CD14-positive monocyte (primary cell): ENCODE results near the gene SPON1. TPM values are rescaled to one million over a fixed set of nuclear protein-coding genes. Genes with fewer than 3 reads are reported as not detected.

Experiments
- DNase-seq, 3 donors: peaks; one replicate each; pipeline ENCODE4 v3.0.0-alpha.2; 2011 to 2022
- H2AFZ ChIP-seq: 2 replicates; pipeline ENCODE4 v1.6.0; 2012; ENCODE audit warnings: mild to moderate bottlenecking, low read depth, low read length, inconsistent platforms; ENCODE audit not compliant: insufficient read depth, poor library complexity, severe bottlenecking
- H3K27ac ChIP-seq, 2 donors: 1 replicate in 1 of 2; 2 replicates in 1 of 2; pipeline ENCODE4 v1.5.1; 2012 to 2013; ENCODE audit warnings: low read length in 2 of 2, control low read depth in 1 of 2, inconsistent platforms in 1 of 2, low read depth in 1 of 2, mild to moderate bottlenecking in 1 of 2
- H3K27me3 ChIP-seq, 2 donors: one replicate each; pipeline versions ENCODE4 v1.6.0 to v1.6.1; 2011 to 2013; ENCODE audit warnings: low read length in 2 of 2; ENCODE audit not compliant: control insufficient read depth in 2 of 2, insufficient read depth in 2 of 2
- H3K36me3 ChIP-seq, 2 donors: replicated peaks in 1 of 2; 1 replicate in 1 of 2; 2 replicates in 1 of 2; pipeline versions ENCODE4 v1.5.1 to v1.6.1; 2012 to 2013; ENCODE audit warnings: low read length in 2 of 2, control low read depth in 1 of 2, inconsistent platforms in 1 of 2, mild to moderate bottlenecking in 1 of 2; ENCODE audit not compliant: insufficient read depth in 2 of 2, control insufficient read depth in 1 of 2
- H3K4me1 ChIP-seq, 2 donors: 1 replicate in 1 of 2; 2 replicates in 1 of 2; pipeline versions ENCODE4 v1.5.1 to v1.6.1; 2012 to 2013; ENCODE audit warnings: low read length in 2 of 2, control low read depth in 1 of 2, inconsistent platforms in 1 of 2, mild to moderate bottlenecking in 1 of 2, moderate library complexity in 1 of 2; ENCODE audit not compliant: insufficient read depth in 2 of 2, control insufficient read depth in 1 of 2
- H3K4me2 ChIP-seq: replicated peaks from 2 replicates; pipeline ENCODE3; 2012; ENCODE audit warnings: low read length, moderate library complexity, mild to moderate bottlenecking; ENCODE audit not compliant: poor library complexity, severe bottlenecking; ENCODE audit errors: extremely low read depth
- H3K4me3 ChIP-seq, 3 experiments: fragments of 200-600 bp in 1 of 3; sonication (generic) in 1 of 3; replicated peaks in 1 of 3; 1 replicate in 2 of 3; 2 replicates in 1 of 3; pipeline ENCODE4 v1.5.1; 2011 to 2013; ENCODE audit warnings: low read length in 3 of 3, mild to moderate bottlenecking in 3 of 3, control low read depth in 2 of 3, low read depth in 2 of 3, inconsistent platforms in 1 of 3, moderate library complexity in 1 of 3
- H3K79me2 ChIP-seq: 2 replicates; pipeline ENCODE4 v1.6.0; 2012; ENCODE audit warnings: mild to moderate bottlenecking, control low read depth, inconsistent platforms, low read length, moderate library complexity; ENCODE audit not compliant: insufficient read depth
- H3K9ac ChIP-seq: 2 replicates; pipeline ENCODE4 v1.6.0; 2017; ENCODE audit warnings: low read length, mild to moderate bottlenecking; ENCODE audit not compliant: insufficient read depth, poor library complexity, severe bottlenecking
- H3K9me3 ChIP-seq, 2 donors: replicated peaks in 1 of 2; 1 replicate in 1 of 2; 2 replicates in 1 of 2; pipeline versions ENCODE4 v1.5.1 to v1.6.1; 2012 to 2013; ENCODE audit warnings: low read length in 2 of 2, control low read depth in 1 of 2; ENCODE audit not compliant: control insufficient read depth in 1 of 2, insufficient read depth in 1 of 2
- H4K20me1 ChIP-seq: 2 replicates; pipeline ENCODE4 v1.6.0; 2012; ENCODE audit warnings: mild to moderate bottlenecking, low read length, control low read depth, moderate library complexity; ENCODE audit not compliant: insufficient read depth
- H3K27ac Mint-ChIP-seq, 7 donors: one replicate each; pipeline ENCODE4 v1.8.0; 2020; ENCODE audit warnings: mild to moderate bottlenecking in 7 of 7, mixed read lengths in 7 of 7, moderate library complexity in 6 of 7, inconsistent platforms in 2 of 7
- H3K27me3 Mint-ChIP-seq, 3 donors: one replicate each; pipeline ENCODE4 v1.8.0; 2021 to 2022; ENCODE audit warnings: low read depth in 3 of 3, mild to moderate bottlenecking in 3 of 3, mixed read lengths in 3 of 3, moderate library complexity in 3 of 3, inconsistent platforms in 1 of 3
- H3K36me3 Mint-ChIP-seq, 2 donors: one replicate each; pipeline ENCODE4 v1.8.0; 2020; ENCODE audit warnings: mixed read lengths in 2 of 2, inconsistent platforms in 1 of 2, mild to moderate bottlenecking in 1 of 2
- H3K4me1 Mint-ChIP-seq: one replicate; pipeline ENCODE4 v1.8.0; 2020; ENCODE audit warnings: mild to moderate bottlenecking, mixed read lengths
- H3K4me3 Mint-ChIP-seq, 2 donors: one replicate each; pipeline ENCODE4 v1.8.0; 2020; ENCODE audit warnings: mild to moderate bottlenecking in 2 of 2, mixed read lengths in 2 of 2, moderate library complexity in 1 of 2
- H3K9me3 Mint-ChIP-seq, 7 donors: one replicate each; pipeline ENCODE4 v1.8.0; 2020 to 2022; ENCODE audit warnings: mixed read lengths in 7 of 7, mild to moderate bottlenecking in 6 of 7, moderate library complexity in 6 of 7, inconsistent platforms in 2 of 7
- CTCF ChIP-seq: fragments of 200-600 bp; IDR thresholded peaks from one replicate; pipeline ENCODE4 v1.8.0; 2022; ENCODE audit warnings: antibody characterized with exemption, mild to moderate bottlenecking
- WGBS: methylation state at CpG from one replicate; pipeline ENCODE4 v1.1.5; 2013; ENCODE audit warnings: missing lambda C conversion rate; ENCODE audit not compliant: insufficient coverage; 5-methylcytosine and 5-hydroxymethylcytosine counted together
- intact Hi-C, 2 donors: fragments of 100-400 bp; cut with micrococcal nuclease; formaldehyde crosslinking; loops; one replicate each; pipeline versions ENCODE4 v1.15.0 to v1.15.1; 2023
- polyA plus RNA-seq, 3 donors: library from polyadenylated mRNA; depleted of rRNA in 1 of 3; unstranded in 2 of 3; stranded (reverse) in 1 of 3; fragments of 300-500 nt in 2 of 3; fragments of >200 nt in 1 of 3; fragmentation: Illumina TruSeq in 2 of 3; gene quantifications; 1 replicate in 2 of 3; 2 replicates in 1 of 3; pipeline ENCODE4 v1.2.3, GENCODE V29; 2012 to 2021

Gene SPON1
- polyA plus RNA-seq, 3 donors, result not detected

- no peak overlapping the region for H3K4me3 Mint-ChIP-seq
- no peak overlapping the region for H3K4me3 ChIP-seq
- no peak overlapping the region for H3K4me2 ChIP-seq
- no peaks in the 10 kb centered on the region for H3K36me3 Mint-ChIP-seq
- H2AFZ ChIP-seq, result no peak overlapping the region
- H3K36me3 ChIP-seq, result no peaks in the 10 kb centered on the region
- peaks cover 3 to 5% of the 10 kb centered on the region in 2 donors for H3K27me3 ChIP-seq
- WGBS, result no CpG with 5 or more reads among the region's 1 CpG
- intact Hi-C loops, result no loop called here
- peaks cover 13% of the 10 kb centered on the region for H3K4me1 Mint-ChIP-seq
- peaks cover 12 to 18% (median 15%) of the 10 kb centered on the region in 3 donors for H3K27me3 Mint-ChIP-seq
- no peaks in the 10 kb centered on the region for H3K9me3 ChIP-seq
- peaks cover 0 to 1% (median 0%) of the 10 kb centered on the region in 7 donors for H3K9me3 Mint-ChIP-seq
- no peaks in the 10 kb centered on the region for H3K79me2 ChIP-seq
- H3K9ac ChIP-seq, result no peak overlapping the region
- H3K27ac Mint-ChIP-seq, result no peak overlapping the region
- no peak for TF ChIP-seq CTCF
- no peak for DNase-seq
- peaks cover 12 to 15% of the 10 kb centered on the region in 2 donors for H3K4me1 ChIP-seq
- no peaks in the 10 kb centered on the region for H4K20me1 ChIP-seq
- H3K27ac ChIP-seq, result no peak overlapping the region
Measured at GRCh38 chr11:14266622-14267021, 304.1 kb downstream of the SPON1 start.

DNA sequence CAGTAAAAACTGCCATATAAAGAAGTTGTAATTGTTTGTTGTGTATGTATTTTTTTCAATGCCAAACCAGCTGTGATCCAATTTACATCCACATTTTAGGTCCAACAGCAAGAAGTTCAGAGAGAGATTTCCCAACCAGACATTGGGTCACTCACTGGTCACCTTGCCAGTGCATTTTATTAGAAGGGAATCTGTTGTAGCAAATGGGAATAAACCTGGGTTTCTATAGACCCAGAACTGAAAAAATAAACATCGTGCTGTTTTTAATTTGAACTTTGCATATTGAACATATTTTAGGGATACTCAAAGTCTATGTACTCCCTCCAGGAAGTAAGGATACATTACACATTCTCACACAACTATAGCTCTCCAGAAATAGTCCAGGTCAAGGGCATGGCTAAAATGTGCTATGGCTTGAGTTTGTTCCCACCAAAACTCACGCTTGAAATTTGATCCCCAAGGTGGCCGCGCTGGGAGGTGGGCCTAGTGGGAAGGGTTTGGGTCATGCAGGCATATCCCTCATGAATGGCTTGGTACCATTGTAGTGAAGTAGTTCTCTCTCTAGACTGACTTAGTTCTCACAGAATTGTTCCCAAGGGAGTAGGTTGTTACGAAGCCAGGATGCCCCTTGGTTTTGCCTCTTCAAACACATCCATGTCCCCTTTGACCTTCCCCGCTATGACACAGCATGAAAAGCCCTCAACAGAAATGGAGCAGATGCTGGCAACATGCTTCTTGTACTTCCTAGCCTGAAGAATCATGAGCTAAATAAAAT, 305.5 kb downstream of the SPON1 start:
- H3K4me1 Mint-ChIP-seq, result peaks cover 21% of the 10 kb centered on the region
- H3K27me3 Mint-ChIP-seq, result peaks cover 13 to 21% (median 13%) of the 10 kb centered on the region in 3 donors
- no peak for TF ChIP-seq CTCF
- H2AFZ ChIP-seq, result no peak overlapping the region
- H3K9me3 ChIP-seq, result no peaks in the 10 kb centered on the region
- H3K27ac ChIP-seq, result no peak overlapping the region
- H3K36me3 ChIP-seq, result no peaks in the 10 kb centered on the region
- no peak overlapping the region for H3K4me3 Mint-ChIP-seq
- no peaks in the 10 kb centered on the region for H3K9me3 Mint-ChIP-seq
- no peak overlapping the region for H3K4me2 ChIP-seq
- peaks cover 3 to 5% of the 10 kb centered on the region in 2 donors for H3K27me3 ChIP-seq
- H3K36me3 Mint-ChIP-seq, result peaks cover 0 to 2% of the 10 kb centered on the region in 2 donors
- WGBS, result 100% methylated on average over 3 of the region's 6 CpGs
- H3K79me2 ChIP-seq, result no peaks in the 10 kb centered on the region
- H3K4me1 ChIP-seq, result peaks cover 17 to 20% of the 10 kb centered on the region in 2 donors
- no peak overlapping the region for H3K9ac ChIP-seq
- H3K4me3 ChIP-seq, result no peak overlapping the region
- peak overlapping the region in 1 of 7 donors; percentile 7 for H3K27ac Mint-ChIP-seq
- no peaks in the 10 kb centered on the region for H4K20me1 ChIP-seq
- intact Hi-C loops, result no loop called here
- no peak for DNase-seq
